H9 (cell line): ENCODE measurements around the gene IFT80. TPM values are rescaled to one million over a fixed set of nuclear protein-coding genes. Genes with fewer than 3 reads are reported as not detected.

ENCODE experiments used
- DNase-seq: peaks from one replicate; pipeline ENCODE4 v3.0.0-alpha.2; 2017
- H2AFZ ChIP-seq: one replicate; pipeline ENCODE4 v1.6.1; 2013; ENCODE audit warnings: mild to moderate bottlenecking, low read length, control low read depth, moderate library complexity
- H2AK5ac ChIP-seq: 2 replicates; pipeline ENCODE4 v1.6.1; 2013; ENCODE audit warnings: low read length, control low read depth, mixed read lengths; ENCODE audit not compliant: insufficient read length
- H2BK120ac ChIP-seq: one replicate; pipeline ENCODE4 v1.6.1; 2013; ENCODE audit warnings: low read depth, mild to moderate bottlenecking, low read length, control low read depth, inconsistent platforms; ENCODE audit not compliant: poor library complexity, severe bottlenecking
- H2BK12ac ChIP-seq: 2 replicates; pipeline ENCODE4 v1.6.1; 2013; ENCODE audit warnings: low read length, control low read depth, mixed read lengths, low read depth; ENCODE audit not compliant: insufficient read length
- H2BK15ac ChIP-seq: 2 replicates; pipeline ENCODE4 v1.6.1; 2013; ENCODE audit warnings: low read depth, low read length, control low read depth
- H2BK20ac ChIP-seq: one replicate; pipeline ENCODE4 v1.6.1; 2013; ENCODE audit warnings: low read depth, mild to moderate bottlenecking, low read length, control low read depth, inconsistent platforms; ENCODE audit not compliant: poor library complexity, severe bottlenecking
- H2BK5ac ChIP-seq: 2 replicates; pipeline ENCODE4 v1.6.1; 2013; ENCODE audit warnings: low read length, control low read depth, mixed read lengths; ENCODE audit not compliant: insufficient read length
- H3K14ac ChIP-seq: 2 replicates; pipeline ENCODE4 v1.6.1; 2013; ENCODE audit warnings: low read length, control low read depth; ENCODE audit not compliant: insufficient read depth
- H3K18ac ChIP-seq: 2 replicates; pipeline ENCODE4 v1.6.1; 2013; ENCODE audit warnings: low read depth, mild to moderate bottlenecking, mixed read lengths, low read length, control low read depth; ENCODE audit not compliant: insufficient read length
- H3K23ac ChIP-seq: 2 replicates; pipeline ENCODE4 v1.6.1; 2013; ENCODE audit warnings: low read length, control low read depth, mixed read lengths, low read depth; ENCODE audit not compliant: insufficient read length
- H3K23me2 ChIP-seq: 2 replicates; pipeline ENCODE4 v1.6.1; 2013; ENCODE audit warnings: low read depth, mild to moderate bottlenecking, mixed read lengths, low read length, control low read depth; ENCODE audit not compliant: insufficient read length, poor library complexity, severe bottlenecking
- H3K27ac ChIP-seq: 2 replicates; pipeline ENCODE4 v1.5.1; 2013; ENCODE audit warnings: low read length, control low read depth, mixed read lengths, low read depth; ENCODE audit not compliant: insufficient read length
- H3K27me3 ChIP-seq: 2 replicates; pipeline ENCODE4 v1.6.1; 2013; ENCODE audit warnings: low read length, control low read depth, inconsistent platforms; ENCODE audit not compliant: insufficient read depth
- H3K4ac ChIP-seq: 2 replicates; pipeline ENCODE4 v1.6.1; 2013; ENCODE audit warnings: low read depth, mild to moderate bottlenecking, control low read depth, inconsistent platforms, low read length, moderate library complexity
- H3K4me1 ChIP-seq: 2 replicates; pipeline ENCODE4 v1.6.1; 2013; ENCODE audit warnings: low read length, control low read depth, inconsistent platforms; ENCODE audit not compliant: insufficient read depth
- H3K4me2 ChIP-seq: 2 replicates; pipeline ENCODE4 v1.6.1; 2013; ENCODE audit warnings: low read length, control low read depth, mixed read lengths; ENCODE audit not compliant: insufficient read length, insufficient read depth
- H3K56ac ChIP-seq: 2 replicates; pipeline ENCODE4 v1.6.1; 2013; ENCODE audit warnings: low read depth, mild to moderate bottlenecking, mixed read lengths, low read length, control low read depth; ENCODE audit not compliant: insufficient read length
- H3K79me1 ChIP-seq: 2 replicates; pipeline ENCODE4 v1.6.1; 2013; ENCODE audit warnings: low read depth, mild to moderate bottlenecking, moderate library complexity, low read length, control low read depth, inconsistent platforms; ENCODE audit not compliant: insufficient read depth, poor library complexity, severe bottlenecking
- H3K79me2 ChIP-seq: 2 replicates; pipeline ENCODE4 v1.6.1; 2013; ENCODE audit warnings: low read length, control low read depth, inconsistent platforms; ENCODE audit not compliant: insufficient read depth
- H3K9ac ChIP-seq: 2 replicates; pipeline ENCODE4 v1.6.1; 2013; ENCODE audit warnings: low read length, control low read depth, mixed read lengths; ENCODE audit not compliant: insufficient read length; ENCODE audit errors: extremely low read depth
- H3K9me3 ChIP-seq: one replicate; pipeline ENCODE4 v1.6.1; 2013; ENCODE audit warnings: low read depth, low read length, inconsistent platforms; ENCODE audit not compliant: control insufficient read depth
- H3T11ph ChIP-seq: one replicate; pipeline ENCODE4 v1.6.1; 2013; ENCODE audit warnings: mild to moderate bottlenecking, low read length, control low read depth, inconsistent platforms
- H4K20me1 ChIP-seq: one replicate; pipeline ENCODE4 v1.6.1; 2013; ENCODE audit not compliant: control insufficient read depth, insufficient read length, insufficient read depth
- H4K5ac ChIP-seq: 2 replicates; pipeline ENCODE4 v1.6.1; 2013; ENCODE audit warnings: low read depth, mild to moderate bottlenecking, mixed read lengths, low read length, control low read depth; ENCODE audit not compliant: insufficient read length
- H4K8ac ChIP-seq: replicated peaks from 2 replicates; pipeline ENCODE4 v1.6.1; 2013; ENCODE audit warnings: low read length, control low read depth, mixed read lengths, low read depth; ENCODE audit not compliant: insufficient read length
- H4K91ac ChIP-seq: 2 replicates; pipeline ENCODE4 v1.6.1; 2013; ENCODE audit warnings: low read depth, mild to moderate bottlenecking, moderate library complexity, mixed read lengths, low read length, control low read depth; ENCODE audit not compliant: insufficient read length
- H3K27ac Mint-ChIP-seq, 3 experiments: 2 replicates in 2 of 3; 3 replicates in 1 of 3; pipeline ENCODE4 v1.8.0; 2020 to 2021; ENCODE audit warnings: mixed read lengths in 3 of 3, mild to moderate bottlenecking in 1 of 3, moderate library complexity in 1 of 3
- H3K27me3 Mint-ChIP-seq: 2 replicates; pipeline ENCODE4 v1.8.0; 2021; ENCODE audit warnings: low read depth, mild to moderate bottlenecking, moderate library complexity, mixed read lengths
- H3K36me3 Mint-ChIP-seq, 3 experiments: 2 replicates in 2 of 3; 3 replicates in 1 of 3; pipeline ENCODE4 v1.8.0; 2020 to 2021; ENCODE audit warnings: low read depth in 3 of 3, mixed read lengths in 3 of 3; ENCODE audit not compliant: insufficient read depth in 1 of 3
- H3K4me1 Mint-ChIP-seq, 2 experiments: 2 replicates each; pipeline ENCODE4 v1.8.0; 2020; ENCODE audit warnings: mixed read lengths in 2 of 2
- H3K4me3 Mint-ChIP-seq, 2 experiments: 2 replicates in 1 of 2; 3 replicates in 1 of 2; pipeline ENCODE4 v1.8.0; 2020 to 2021; ENCODE audit warnings: mild to moderate bottlenecking in 2 of 2, mixed read lengths in 2 of 2, moderate library complexity in 1 of 2
- H3K9me3 Mint-ChIP-seq, 2 experiments: 2 replicates in 1 of 2; 3 replicates in 1 of 2; pipeline ENCODE4 v1.8.0; 2020; ENCODE audit warnings: mild to moderate bottlenecking in 2 of 2, mixed read lengths in 2 of 2, moderate library complexity in 1 of 2
- CTCF ChIP-seq: fragments of 200-600 bp; sonication (generic); conservative IDR thresholded peaks from 3 replicates; pipeline ENCODE4 v1.8.0; 2021; ENCODE audit warnings: antibody characterized with exemption, mild to moderate bottlenecking
- WGBS: extraction: QIAGEN DNeasy Blood & Tissue Kit; methylation state at CpG from one replicate; pipeline ENCODE4 v1.1.7; 2013; ENCODE audit warnings: missing lambda C conversion rate, low lambda C conversion rate, mixed read lengths; ENCODE audit not compliant: insufficient read length; ENCODE audit errors: extremely low coverage; 5-methylcytosine and 5-hydroxymethylcytosine counted together
- total RNA-seq: library from RNA; stranded (reverse); gene quantifications from 2 replicates; pipeline ENCODE4 v1.2.1, GENCODE V29; 2021

IFT80 gene
- total RNA-seq, 1 experiment from 2014 or later: 29.0 TPM

DNA sequence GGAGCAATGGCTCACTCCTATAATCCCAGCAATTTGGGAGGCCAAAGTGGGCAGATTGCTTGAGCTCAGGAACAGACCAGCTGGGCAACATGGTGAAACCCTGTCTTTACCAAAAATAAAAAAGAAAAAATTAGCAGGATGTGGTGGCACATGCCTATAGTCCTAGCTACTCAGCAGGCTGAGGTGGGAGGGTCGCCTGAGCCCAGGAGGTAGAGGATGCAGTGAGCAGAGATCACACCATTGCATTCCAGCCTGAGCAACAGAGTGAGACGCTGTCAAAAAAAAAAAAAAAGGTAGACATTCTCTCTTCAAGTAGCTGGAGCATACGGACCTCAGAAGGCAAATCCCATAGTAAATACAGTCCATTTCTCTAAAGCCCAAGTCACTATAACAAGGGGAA is 180.9 kb downstream of the IFT80 start:
- Mint-ChIP-seq H3K4me3 (no peak overlapping the region), H3K27me3 (peaks cover 35% of the 10 kb centered on the region), H3K9me3 (no peaks in the 10 kb centered on the region), H3K36me3 (no peaks in the 10 kb centered on the region), H3K4me1 (peaks cover 3 to 6% of the 10 kb centered on the region in 2 experiments), H3K27ac (no peak overlapping the region; a peak in 1 of 7 replicates)
- no peaks in the 10 kb centered on the region for H3K23me2 ChIP-seq
- H3K56ac ChIP-seq: no peak overlapping the region
- no peak for TF ChIP-seq CTCF
- no peak overlapping the region for H2BK15ac ChIP-seq
- no peak overlapping the region for H2BK120ac ChIP-seq
- H3K9ac ChIP-seq: no peak overlapping the region
- H4K5ac ChIP-seq: no peak overlapping the region
- no peak for DNase-seq
- H3K79me1 ChIP-seq: no peaks in the 10 kb centered on the region
- H3T11ph ChIP-seq: no peak overlapping the region
- no peak overlapping the region for H3K23ac ChIP-seq
- H4K20me1 ChIP-seq: no peaks in the 10 kb centered on the region
- no peaks in the 10 kb centered on the region for H3K9me3 ChIP-seq
- H3K14ac ChIP-seq: no peak overlapping the region
- H3K4me1 ChIP-seq: no peaks in the 10 kb centered on the region; the same call in 1 of the 2 replicates
- H4K91ac ChIP-seq: no peak overlapping the region
- no peak overlapping the region for H2BK5ac ChIP-seq
- no CpG with 5 or more reads among the region's 3 CpGs for whole genome bisulfite sequencing
- H4K8ac ChIP-seq: no peak overlapping the region
- H3K79me2 ChIP-seq: no peaks in the 10 kb centered on the region
- no peak overlapping the region for H3K4me2 ChIP-seq
- H2BK12ac ChIP-seq: no peak overlapping the region
- no peak overlapping the region for H3K18ac ChIP-seq
- no peak overlapping the region for H2AK5ac ChIP-seq
- H2AFZ ChIP-seq: no peak overlapping the region
- no peak overlapping the region for H2BK20ac ChIP-seq
- no peak overlapping the region for H3K27ac ChIP-seq
- no peak overlapping the region for H3K4ac ChIP-seq
- H3K27me3 ChIP-seq: peaks cover 1% of the 10 kb centered on the region; the same call in 1 of the 2 replicates
